Right lobe of liver (tissue), 4 donors: ENCODE results near the gene SMIM23.

ENCODE experiments used
- CTCF ChIP-seq, 4 donors: fragments of 200-600 bp in 3 of 4; fragments of 450-650 bp in 1 of 4; IDR thresholded peaks; one replicate each; pipeline versions ENCODE4 v1.5.1 to v1.8.0; 2016 to 2022; ENCODE audit warnings: antibody characterized with exemption in 4 of 4, mild to moderate bottlenecking in 2 of 4
- POLR2A ChIP-seq: fragments of 450-650 bp; IDR thresholded peaks from one replicate; pipeline ENCODE4 v1.6.1; 2017; ENCODE audit warnings: antibody characterized with exemption, mild to moderate bottlenecking
- donor health status: DM: no; HTN: no; CAD: no.
- donor health status: DM: no; HTN: no; CAD: no.
- donor health status: DM: no; HTN: yes; CAD: no.

- TF ChIP-seq CTCF (IDR thresholded peaks at IDR 0.05) (no peak), POLR2A (no peak)
These were observed 9.4 kb upstream of the SMIM23 start for GRCh38 chr5:171776213-171776612.
